Measurements from ENCODE around the gene NYNRIN.

Gene NYNRIN

GRCh38 chr14:24407608-24408325 lies 9.0 kb downstream of the NYNRIN start:
- TF ChIP-seq ZNF565 (CRISPR knock-in tag; conservative IDR thresholded peaks at IDR 0.05; ENCODE audit: low read depth), result no peak
- no peak for TF ChIP-seq TCF4 (CRISPR knock-in tag; IDR thresholded peaks at IDR 0.05; ENCODE audit: borderline replicate concordance)
- no peak for TF ChIP-seq CSRNP3 (CRISPR knock-in tag; IDR thresholded peaks at IDR 0.05)
- no peak for TF ChIP-seq CSDC2 (CRISPR knock-in tag; IDR thresholded peaks at IDR 0.05)
- no peak for TF ChIP-seq RARB (CRISPR knock-in tag; IDR thresholded peaks at IDR 0.05)
- TF ChIP-seq GLIS3 (CRISPR knock-in tag; IDR thresholded peaks at IDR 0.05), result no peak
- TF ChIP-seq CREB5 (CRISPR knock-in tag; IDR thresholded peaks at IDR 0.05; ENCODE audit: low read depth), result no peak
- TF ChIP-seq, protein P1, sequence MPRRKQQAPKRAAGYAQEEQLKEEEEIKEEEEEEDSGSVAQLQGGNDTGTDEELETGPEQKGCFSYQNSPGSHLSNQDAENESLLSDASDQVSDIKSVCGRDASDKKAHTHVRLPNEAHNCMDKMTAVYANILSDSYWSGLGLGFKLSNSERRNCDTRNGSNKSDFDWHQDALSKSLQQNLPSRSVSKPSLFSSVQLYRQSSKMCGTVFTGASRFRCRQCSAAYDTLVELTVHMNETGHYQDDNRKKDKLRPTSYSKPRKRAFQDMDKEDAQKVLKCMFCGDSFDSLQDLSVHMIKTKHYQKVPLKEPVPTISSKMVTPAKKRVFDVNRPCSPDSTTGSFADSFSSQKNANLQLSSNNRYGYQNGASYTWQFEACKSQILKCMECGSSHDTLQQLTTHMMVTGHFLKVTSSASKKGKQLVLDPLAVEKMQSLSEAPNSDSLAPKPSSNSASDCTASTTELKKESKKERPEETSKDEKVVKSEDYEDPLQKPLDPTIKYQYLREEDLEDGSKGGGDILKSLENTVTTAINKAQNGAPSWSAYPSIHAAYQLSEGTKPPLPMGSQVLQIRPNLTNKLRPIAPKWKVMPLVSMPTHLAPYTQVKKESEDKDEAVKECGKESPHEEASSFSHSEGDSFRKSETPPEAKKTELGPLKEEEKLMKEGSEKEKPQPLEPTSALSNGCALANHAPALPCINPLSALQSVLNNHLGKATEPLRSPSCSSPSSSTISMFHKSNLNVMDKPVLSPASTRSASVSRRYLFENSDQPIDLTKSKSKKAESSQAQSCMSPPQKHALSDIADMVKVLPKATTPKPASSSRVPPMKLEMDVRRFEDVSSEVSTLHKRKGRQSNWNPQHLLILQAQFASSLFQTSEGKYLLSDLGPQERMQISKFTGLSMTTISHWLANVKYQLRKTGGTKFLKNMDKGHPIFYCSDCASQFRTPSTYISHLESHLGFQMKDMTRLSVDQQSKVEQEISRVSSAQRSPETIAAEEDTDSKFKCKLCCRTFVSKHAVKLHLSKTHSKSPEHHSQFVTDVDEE (CRISPR knock-in tag; IDR thresholded peaks at IDR 0.05), result no peak
- TF ChIP-seq ARNTL (CRISPR knock-in tag; IDR thresholded peaks at IDR 0.05; ENCODE audit: borderline replicate concordance, low read depth), result no peak
- no peak for TF ChIP-seq ZFP3 (CRISPR knock-in tag; IDR thresholded peaks at IDR 0.05)
- no peak for TF ChIP-seq ESRRG (CRISPR knock-in tag; IDR thresholded peaks at IDR 0.05)
- no peak for TF ChIP-seq ZNF8 (CRISPR knock-in tag; IDR thresholded peaks at IDR 0.05)
- TF ChIP-seq PPARA (CRISPR knock-in tag; IDR thresholded peaks at IDR 0.05; ENCODE audit: borderline replicate concordance), result no peak
- TF ChIP-seq POU6F1 (CRISPR knock-in tag; IDR thresholded peaks at IDR 0.05; ENCODE audit: borderline replicate concordance, low read depth), result no peak
- TF ChIP-seq SNAI2 (CRISPR knock-in tag; IDR thresholded peaks at IDR 0.05), result no peak
- no peak for TF ChIP-seq OSR1 (CRISPR knock-in tag; IDR thresholded peaks at IDR 0.05)
- no peak for ATAC-seq

GRCh38 chr14:24408764-24409163 lies 10.0 kb downstream of the NYNRIN start:
- ATAC-seq, result no peak
- TF ChIP-seq CSDC2 (CRISPR knock-in tag; IDR thresholded peaks at IDR 0.05) (no peak), OSR1 (CRISPR knock-in tag; IDR thresholded peaks at IDR 0.05) (no peak)
- TF ChIP-seq, protein P1 (CRISPR knock-in tag; IDR thresholded peaks at IDR 0.05), result no peak

GRCh38 chr14:24409192-24409591 lies 10.4 kb downstream of the NYNRIN start:
- ATAC-seq, result no peak
- TF ChIP-seq SNAI2 (CRISPR knock-in tag; IDR thresholded peaks at IDR 0.05), result no peak
- TF ChIP-seq POU6F1 (CRISPR knock-in tag; IDR thresholded peaks at IDR 0.05; ENCODE audit: borderline replicate concordance, low read depth), result no peak
- TF ChIP-seq GLIS3 (CRISPR knock-in tag; IDR thresholded peaks at IDR 0.05), result no peak
- TF ChIP-seq, protein P1 (CRISPR knock-in tag; IDR thresholded peaks at IDR 0.05), result no peak
- TF ChIP-seq ESRRG (CRISPR knock-in tag; IDR thresholded peaks at IDR 0.05), result no peak
- TF ChIP-seq CSDC2 (CRISPR knock-in tag; IDR thresholded peaks at IDR 0.05), result no peak
- TF ChIP-seq ZFP3 (CRISPR knock-in tag; IDR thresholded peaks at IDR 0.05), result no peak
- no peak for TF ChIP-seq PPARA (CRISPR knock-in tag; IDR thresholded peaks at IDR 0.05; ENCODE audit: borderline replicate concordance)
- no peak for TF ChIP-seq ZNF8 (CRISPR knock-in tag; IDR thresholded peaks at IDR 0.05)
- no peak for TF ChIP-seq ZNF565 (CRISPR knock-in tag; conservative IDR thresholded peaks at IDR 0.05; ENCODE audit: low read depth)
- TF ChIP-seq ZC3H10 (CRISPR knock-in tag; IDR thresholded peaks at IDR 0.05), result no peak
- TF ChIP-seq ISL1 (CRISPR knock-in tag; IDR thresholded peaks at IDR 0.05), result no peak
- TF ChIP-seq TOX (CRISPR knock-in tag; IDR thresholded peaks at IDR 0.05; ENCODE audit: borderline replicate concordance), result no peak
- TF ChIP-seq ARNTL (CRISPR knock-in tag; IDR thresholded peaks at IDR 0.05; ENCODE audit: borderline replicate concordance, low read depth), result no peak
